SK-N-SH (cell line): ENCODE data around the gene CTSA. TPM values are rescaled to one million over a fixed set of nuclear protein-coding genes. Genes with fewer than 3 reads are reported as not detected.

Experiments used
- CTCF ChIA-PET: fragments of 300-600, 350-600 bp; formaldehyde crosslinking; extraction: SDS; loops from one replicate; lab custom pipeline; 2021; lab: Yijun Ruan, JAX
- POLR2A ChIA-PET: fragments of 350-600 bp; sonication (Branson Sonifier 250); formaldehyde crosslinking; extraction: SDS; loops from one replicate; lab custom pipeline; 2020; ENCODE audit warnings: antibody characterized with exemption, inconsistent platforms; lab: Yijun Ruan, JAX
- DNase-seq: peaks from one replicate; pipeline ENCODE4 v3.0.0; 2012
- H2AFZ ChIP-seq: fragments of 200-600 bp; sonication (generic); 2 replicates; pipeline ENCODE4 v1.8.1; 2016; ENCODE audit warnings: antibody characterized with exemption, mild to moderate bottlenecking, low read depth
- H3F3A ChIP-seq: fragments of 200-600 bp; sonication (generic); replicated peaks from 2 replicates; pipeline ENCODE3; 2016; ENCODE audit warnings: antibody characterized with exemption, mild to moderate bottlenecking; ENCODE audit not compliant: insufficient read depth
- H3K27ac ChIP-seq, 2 experiments: fragments of 200-500 bp in 1 of 2; fragments of 200-600 bp in 1 of 2; sonication (Bioruptor generic) in 1 of 2; sonication (generic), shearing (Covaris generic) in 1 of 2; 2 replicates each; pipeline versions ENCODE4 v1.5.1 to v1.6.1; 2014 to 2016; ENCODE audit warnings: low read depth in 2 of 2, inconsistent platforms in 1 of 2, low read length in 1 of 2, mild to moderate bottlenecking in 1 of 2, mixed read lengths in 1 of 2
- H3K27me3 ChIP-seq: fragments of 200-600 bp; sonication (generic), shearing (Covaris generic); 2 replicates; pipeline ENCODE4 v1.6.1; 2016; ENCODE audit warnings: mixed run types; ENCODE audit not compliant: insufficient read depth
- H3K36me3 ChIP-seq, 2 experiments: fragments of 200-500 bp in 1 of 2; fragments of 200-600 bp in 1 of 2; sonication (Bioruptor generic) in 1 of 2; sonication (generic) in 1 of 2; replicated peaks in 1 of 2; 2 replicates each; pipeline versions ENCODE3 to v1.5.1; 2014 to 2016; ENCODE audit warnings: low read length in 1 of 2, mild to moderate bottlenecking in 1 of 2; ENCODE audit not compliant: insufficient read depth in 2 of 2, control insufficient read depth in 1 of 2
- H3K4me1 ChIP-seq, 2 experiments: fragments of 200-500 bp in 1 of 2; fragments of 200-600 bp in 1 of 2; sonication (Bioruptor generic) in 1 of 2; sonication (generic), shearing (Covaris generic) in 1 of 2; 2 replicates each; pipeline versions ENCODE4 v1.5.1 to v1.6.1; 2014 to 2016; ENCODE audit warnings: low read depth in 1 of 2, low read length in 1 of 2, mixed run types in 1 of 2; ENCODE audit not compliant: insufficient read depth in 2 of 2, control insufficient read depth in 1 of 2
- H3K4me2 ChIP-seq: fragments of 200-600 bp; sonication (generic), shearing (Covaris generic); 2 replicates; pipeline ENCODE4 v1.6.1; 2017; ENCODE audit warnings: mixed run types
- H3K4me3 ChIP-seq, 2 experiments: fragments of 200-500 bp in 1 of 2; fragments of 200-600 bp in 1 of 2; sonication (Bioruptor generic) in 1 of 2; sonication (generic), shearing (Covaris generic) in 1 of 2; 2 replicates each; pipeline versions ENCODE4 v1.5.1 to v1.8.1; 2014 to 2016; ENCODE audit warnings: low read depth in 2 of 2, inconsistent platforms in 1 of 2, low read length in 1 of 2, mild to moderate bottlenecking in 1 of 2, mixed read lengths in 1 of 2, moderate library complexity in 1 of 2
- H3K79me2 ChIP-seq: fragments of 200-600 bp; sonication (generic); 2 replicates; pipeline ENCODE4 v1.8.1; 2017; ENCODE audit warnings: mild to moderate bottlenecking; ENCODE audit not compliant: insufficient read depth
- H3K9ac ChIP-seq: fragments of 200-600 bp; sonication (generic); 2 replicates; pipeline ENCODE4 v1.6.1; 2017; ENCODE audit warnings: mixed run types
- H3K9me2 ChIP-seq: fragments of 200-600 bp; sonication (generic); 2 replicates; pipeline ENCODE4 v1.6.1; 2017; ENCODE audit warnings: mixed run types
- H3K9me3 ChIP-seq: fragments of 200-600 bp; sonication (generic); 2 replicates; pipeline ENCODE4 v1.6.1; 2017; ENCODE audit warnings: mixed run types, mild to moderate bottlenecking, moderate library complexity
- H4K20me1 ChIP-seq: fragments of 200-600 bp; sonication (generic); 2 replicates; pipeline ENCODE4 v1.6.1; 2017; ENCODE audit warnings: mild to moderate bottlenecking, mixed run types; ENCODE audit not compliant: insufficient read depth
- CHD2 ChIP-seq: fragments of 150-350 bp; IDR thresholded peaks from 2 replicates; pipeline ENCODE4 v1.6.1; 2018; ENCODE audit warnings: low read length; ENCODE audit not compliant: partially characterized antibody
- ELF1 ChIP-seq: IDR thresholded peaks from 2 replicates; pipeline ENCODE4 v1.4.0; 2012
- FOSL2 ChIP-seq: IDR thresholded peaks from 2 replicates; pipeline ENCODE4 v1.4.0; 2012; ENCODE audit warnings: low read depth, mild to moderate bottlenecking, moderate library complexity, borderline replicate concordance
- FOXJ3 ChIP-seq: sonication (generic); formaldehyde crosslinking; IDR thresholded peaks from 2 replicates; pipeline ENCODE4 v1.5.1; 2020; ENCODE audit warnings: mild to moderate bottlenecking, missing genetic modification reagents
- GABPA ChIP-seq: IDR thresholded peaks from 2 replicates; pipeline ENCODE4 v1.4.0; 2012; ENCODE audit warnings: low read depth, mild to moderate bottlenecking
- IRF3 ChIP-seq: fragments of 150-350 bp; IDR thresholded peaks from 2 replicates; pipeline ENCODE4 v1.6.1; 2016; ENCODE audit warnings: mild to moderate bottlenecking, low read depth, low read length
- JUND ChIP-seq: IDR thresholded peaks from 2 replicates; pipeline ENCODE4 v1.4.0; 2012
- NFIC ChIP-seq: IDR thresholded peaks from 2 replicates; pipeline ENCODE4 v1.4.0; 2012; ENCODE audit warnings: borderline replicate concordance
- NRF1 ChIP-seq: IDR thresholded peaks from 2 replicates; pipeline ENCODE4 v1.6.1; 2012; ENCODE audit warnings: low read depth, mild to moderate bottlenecking, low read length
- RAD21 ChIP-seq: IDR thresholded peaks from 2 replicates; pipeline ENCODE4 v1.6.1; 2012; ENCODE audit warnings: mild to moderate bottlenecking, low read length
- RCOR1 ChIP-seq: fragments of 150-350 bp; IDR thresholded peaks from 2 replicates; pipeline ENCODE4 v1.6.1; 2017; ENCODE audit warnings: antibody characterized with exemption, low read length
- RFX5 ChIP-seq: IDR thresholded peaks from 2 replicates; pipeline ENCODE4 v1.6.1; 2012; ENCODE audit warnings: mild to moderate bottlenecking, improper control_type of control experiment, low read length
- RXRA ChIP-seq: IDR thresholded peaks from 2 replicates; pipeline ENCODE4 v1.4.0; 2012; ENCODE audit warnings: low read depth, mild to moderate bottlenecking, borderline replicate concordance
- SIN3A ChIP-seq: IDR thresholded peaks from 2 replicates; pipeline ENCODE4 v1.6.1; 2012; ENCODE audit warnings: low read depth, mild to moderate bottlenecking, low read length, moderate library complexity, borderline replicate concordance
- SMC3 ChIP-seq: IDR thresholded peaks from 2 replicates; pipeline ENCODE4 v1.6.1; 2012; ENCODE audit warnings: low read depth, low read length, improper control_type of control experiment
- TAF1 ChIP-seq: IDR thresholded peaks from 2 replicates; pipeline ENCODE4 v1.6.1; 2012; ENCODE audit warnings: low read depth, mild to moderate bottlenecking, low read length, moderate library complexity, borderline replicate concordance
- TCF12 ChIP-seq: IDR thresholded peaks from 2 replicates; pipeline ENCODE4 v1.4.0; 2012
- TEAD4 ChIP-seq: IDR thresholded peaks from 2 replicates; pipeline ENCODE4 v1.4.0; 2012; ENCODE audit warnings: mild to moderate bottlenecking, borderline replicate concordance; ENCODE audit not compliant: insufficient read depth
- YY1 ChIP-seq: IDR thresholded peaks from 2 replicates; pipeline ENCODE4 v1.4.0; 2012; ENCODE audit warnings: low read depth, mild to moderate bottlenecking
- ZBTB33 ChIP-seq: IDR thresholded peaks from 2 replicates; pipeline ENCODE4 v1.4.0; 2012; ENCODE audit warnings: low read depth, borderline replicate concordance
- WGBS: methylation state at CpG from one replicate; pipeline ENCODE4 v1.1.6; 2017; ENCODE audit warnings: low lambda C conversion rate; 5-methylcytosine and 5-hydroxymethylcytosine counted together
- polyA plus RNA-seq, 3 experiments: library from polyadenylated mRNA; depleted of rRNA; stranded (reverse); fragments of >200 nt; gene quantifications; 2 replicates each; pipeline ENCODE4 v1.2.3, GENCODE V29; 2012
- TF ChIP-seq, protein P1 (sequence below): IDR thresholded peaks from 2 replicates; pipeline ENCODE4; 2012

Gene CTSA
- polyA plus RNA-seq, 1 of the 3 experiments (the other 2 are of a cell fraction) = 338 TPM

- CTCF ChIA-PET = interaction anchor here (1.4 kb wide), 1 partner anchor 24 kb away, joined by 4 read pairs; no protein-coding TSS in a partner anchor
- H3K4me1 ChIP-seq = peaks cover 0 to 8% of the 10 kb centered on the region in 2 experiments; a peak in 1 of 4 replicates
- no peak overlapping the region for H3K4me2 ChIP-seq
- H3K27ac ChIP-seq = no peak overlapping the region
- H3K9ac ChIP-seq = no peak overlapping the region
- no peaks in the 10 kb centered on the region for H3K9me3 ChIP-seq
- H2AFZ ChIP-seq = no peak overlapping the region
- H3F3A ChIP-seq = peaks cover 8% of the 10 kb centered on the region
- H3K79me2 ChIP-seq = no peaks in the 10 kb centered on the region
- no peak for DNase-seq
- no peaks in the 10 kb centered on the region for H4K20me1 ChIP-seq
- H3K9me2 ChIP-seq = no peaks in the 10 kb centered on the region
- H3K4me3 ChIP-seq = no peak overlapping the region
- H3K36me3 ChIP-seq = no peaks in the 10 kb centered on the region
- 91% methylated on average over 5 of the region's 5 CpGs for WGBS
- TF ChIP-seq TAF1 (no peak), TCF12 (no peak), FOXJ3 (no peak), ELF1 (no peak), IRF3 (no peak), NRF1 (no peak), JUND (no peak), GABPA (no peak), NFIC (no peak), CHD2 (no peak), SIN3A (no peak), RXRA (no peak), FOSL2 (no peak), RAD21 (no peak), YY1 (no peak), SMC3 (no peak)
- TF ChIP-seq, protein P1, sequence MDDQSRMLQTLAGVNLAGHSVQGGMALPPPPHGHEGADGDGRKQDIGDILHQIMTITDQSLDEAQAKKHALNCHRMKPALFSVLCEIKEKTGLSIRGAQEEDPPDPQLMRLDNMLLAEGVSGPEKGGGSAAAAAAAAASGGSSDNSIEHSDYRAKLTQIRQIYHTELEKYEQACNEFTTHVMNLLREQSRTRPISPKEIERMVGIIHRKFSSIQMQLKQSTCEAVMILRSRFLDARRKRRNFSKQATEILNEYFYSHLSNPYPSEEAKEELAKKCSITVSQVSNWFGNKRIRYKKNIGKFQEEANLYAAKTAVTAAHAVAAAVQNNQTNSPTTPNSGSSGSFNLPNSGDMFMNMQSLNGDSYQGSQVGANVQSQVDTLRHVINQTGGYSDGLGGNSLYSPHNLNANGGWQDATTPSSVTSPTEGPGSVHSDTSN = no peak
- TF ChIP-seq, all 33 proteins: peak for 0
- H3K27me3 ChIP-seq = no peaks in the 10 kb centered on the region
- POLR2A ChIA-PET = interaction anchor here (0.6 kb wide), 1 partner anchor 695 kb away, joined by 3 read pairs; no protein-coding TSS in a partner anchor
Measured at GRCh38 chr20:45866454-45866853, 24.7 kb upstream of the CTSA start.

DNA sequence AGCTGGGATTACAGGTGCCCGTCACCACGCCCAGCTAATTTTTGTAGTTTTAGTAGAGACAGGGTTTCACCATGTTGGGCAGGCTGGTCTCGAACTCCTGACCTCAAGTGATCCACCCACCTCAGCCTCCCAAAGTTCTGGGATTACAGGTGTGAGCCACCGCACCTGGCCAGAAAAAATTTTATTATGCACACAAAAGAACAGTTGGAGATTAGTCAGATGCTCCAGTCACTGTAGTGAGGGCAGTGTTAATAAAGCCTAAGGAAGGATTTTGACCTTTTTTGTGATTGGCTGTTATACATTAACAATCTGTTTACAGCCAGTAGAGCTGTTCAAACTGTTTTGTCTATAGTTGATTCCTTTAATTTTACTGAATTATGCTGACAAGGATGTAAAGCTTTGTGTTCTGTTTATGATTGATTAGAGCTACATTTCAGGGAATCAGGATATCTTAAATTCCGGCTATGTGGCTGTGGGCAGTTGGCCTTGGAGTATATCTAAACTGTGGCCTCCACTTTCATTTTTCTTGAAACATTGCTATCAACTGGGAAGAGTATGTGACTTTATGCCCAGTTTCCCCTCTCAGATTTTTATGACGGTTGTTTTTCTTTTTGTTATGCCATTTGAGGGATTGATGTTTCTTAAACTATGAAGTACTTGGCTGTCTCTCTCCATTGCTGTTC is 23.9 kb upstream of the CTSA start:
- no peak for DNase-seq
- no peaks in the 10 kb centered on the region for H3K79me2 ChIP-seq
- H3K4me1 ChIP-seq = peaks cover 0 to 8% of the 10 kb centered on the region in 2 experiments; a peak in 1 of 4 replicates
- 94% methylated on average over 6 of the region's 6 CpGs for WGBS
- no peaks in the 10 kb centered on the region for H3K36me3 ChIP-seq
- H3K27me3 ChIP-seq = no peaks in the 10 kb centered on the region
- H3K4me3 ChIP-seq = no peak overlapping the region
- POLR2A ChIA-PET = interaction anchor here (0.6 kb wide), 1 partner anchor 696 kb away, joined by 3 read pairs; no protein-coding TSS in a partner anchor
- CTCF ChIA-PET = interaction anchor here (1.4 kb wide), 1 partner anchor 23 kb away, joined by 4 read pairs; no protein-coding TSS in a partner anchor
- peaks cover 8% of the 10 kb centered on the region for H3F3A ChIP-seq
- H2AFZ ChIP-seq = no peak overlapping the region
- no peaks in the 10 kb centered on the region for H3K9me3 ChIP-seq
- peak overlapping the region in 1 of 2 experiments; percentile 83; a peak in 2 of 4 replicates for H3K27ac ChIP-seq
- 0 out of 2 replicates have a peak overlapping the region, but pooled peaks have one; percentile 34 for H3K4me2 ChIP-seq
- peak overlapping the region; percentile 50 for H3K9ac ChIP-seq
- H3K9me2 ChIP-seq = no peaks in the 10 kb centered on the region
- no peaks in the 10 kb centered on the region for H4K20me1 ChIP-seq
- TF ChIP-seq NRF1 = no peak
- TF ChIP-seq IRF3 = no peak
- TF ChIP-seq FOXJ3 = no peak
- no peak for TF ChIP-seq TEAD4
- TF ChIP-seq, protein P1 = no peak
- TF ChIP-seq RCOR1 = no peak
- no peak for TF ChIP-seq JUND
- TF ChIP-seq RFX5 = no peak
- no peak for TF ChIP-seq SMC3
- no peak for TF ChIP-seq ZBTB33
